Endothelial cell of umbilical vein (primary cell): ENCODE measurements around the gene VPS36.
"Not testable (repeated sequence)": the region's sequence is repeated elsewhere in the genome, so short reads cannot be mapped to it uniquely, and the experiment has no call there.

Experiments
- CTCF ChIP-seq, 2 donors: IDR thresholded peaks; 1 replicate in 1 of 2; 2 replicates in 1 of 2; pipeline ENCODE4 v1.5.1; 2011; ENCODE audit warnings: low read length in 2 of 2, mild to moderate bottlenecking in 2 of 2, moderate library complexity in 2 of 2, control low read depth in 1 of 2, inconsistent platforms in 1 of 2, low read depth in 1 of 2; ENCODE audit not compliant: insufficient read depth in 1 of 2; ENCODE audit errors: extremely low read depth in 1 of 2
- EZH2 ChIP-seq: IDR thresholded peaks from 2 replicates; pipeline ENCODE4 v1.6.1; 2012; ENCODE audit warnings: borderline replicate concordance, low read depth, mild to moderate bottlenecking, moderate library complexity, low read length, inconsistent platforms; ENCODE audit not compliant: severe bottlenecking
- MAX ChIP-seq: IDR thresholded peaks from 2 replicates; pipeline ENCODE4 v1.6.1; 2011; ENCODE audit not compliant: insufficient read depth, insufficient read length
- POLR2A ChIP-seq: IDR thresholded peaks from 2 replicates; pipeline ENCODE4 v1.6.1; 2012; ENCODE audit warnings: low read depth, mild to moderate bottlenecking, control low read depth, low read length
- POLR2AphosphoS5 ChIP-seq: IDR thresholded peaks from 2 replicates; pipeline ENCODE4 v1.6.1; 2012; ENCODE audit warnings: low read depth, mild to moderate bottlenecking, control low read depth, low read length, moderate library complexity; ENCODE audit not compliant: insufficient read depth

DNA sequence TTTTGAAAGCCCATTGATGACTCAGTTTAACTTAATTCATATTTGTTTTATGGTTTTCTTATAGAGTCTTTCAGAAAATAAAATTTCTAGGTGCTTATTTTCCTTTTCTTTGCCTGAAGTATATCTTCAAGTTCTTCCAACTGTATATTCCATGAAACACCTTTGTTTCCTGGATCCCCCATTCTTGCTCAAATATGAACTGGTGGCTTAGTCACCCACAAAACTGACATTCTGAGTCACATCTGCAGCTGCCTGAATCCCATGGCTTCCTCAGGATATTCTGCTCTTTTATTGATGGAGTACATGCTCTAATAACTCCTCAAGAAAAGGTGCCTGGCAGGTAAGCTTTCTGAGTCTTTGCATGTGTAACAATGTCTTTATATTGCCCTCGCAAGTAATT, 77.2 kb downstream of the VPS36 start:
- TF ChIP-seq POLR2AphosphoS5; POLR2A; MAX; EZH2; CTCF (IDR thresholded peaks at IDR 0.05; ENCODE audit: extremely low read depth in 1 of 2, insufficient read depth in 1 of 2, low read depth in 1 of 2, low read length in 2 of 2): not testable (repeated sequence)
